ENCODE data around the gene DSCAM. TPM values are rescaled to one million over a fixed set of nuclear protein-coding genes. Genes with fewer than 3 reads are reported as not detected.

Gene DSCAM
- total RNA-seq, 1 donor from 2014 or later, result not detected

GRCh38 chr21:40143822-40144525 lies 703.0 kb downstream of the DSCAM start:
- DNase-seq (ENCODE audit: low read depth in 2 of 2), result peak; percentile 3 to 40

GRCh38 chr21:40141621-40142020 lies 705.3 kb downstream of the DSCAM start:
- no peak for DNase-seq (ENCODE audit: low read depth in 2 of 2)

- no peak for DNase-seq (ENCODE audit: low read depth in 2 of 2)
These were observed 706.3 kb downstream of the DSCAM start for GRCh38 chr21:40140675-40141074.

- DNase-seq (ENCODE audit: low read depth in 2 of 2), result no peak
These were observed 707.3 kb downstream of the DSCAM start for GRCh38 chr21:40139636-40140035.

GRCh38 chr21:40136571-40136970 lies 710.4 kb downstream of the DSCAM start:
- no peak for DNase-seq (ENCODE audit: low read depth in 2 of 2)

GRCh38 chr21:40134731-40135492 lies 712.0 kb downstream of the DSCAM start:
- DNase-seq (ENCODE audit: low read depth in 2 of 2), result no peak

- no peak for DNase-seq (ENCODE audit: low read depth in 2 of 2)
These were observed 716.5 kb downstream of the DSCAM start for GRCh38 chr21:40130476-40130875.

GRCh38 chr21:40129809-40130208 lies 717.1 kb downstream of the DSCAM start:
- DNase-seq (ENCODE audit: low read depth in 2 of 2), result no peak

GRCh38 chr21:40128891-40129290 lies 718.1 kb downstream of the DSCAM start:
- no peak for DNase-seq (ENCODE audit: low read depth in 2 of 2)

GRCh38 chr21:40120940-40121575 lies 725.9 kb downstream of the DSCAM start:
- no peak for DNase-seq (ENCODE audit: low read depth in 2 of 2)

GRCh38 chr21:40118527-40118926 lies 728.4 kb downstream of the DSCAM start:
- DNase-seq (ENCODE audit: low read depth in 2 of 2), result no peak

GRCh38 chr21:40117236-40117635 lies 729.7 kb downstream of the DSCAM start:
- no peak for DNase-seq (ENCODE audit: low read depth in 2 of 2)

- no peak for DNase-seq (ENCODE audit: low read depth in 2 of 2)
These were observed 731.2 kb downstream of the DSCAM start for GRCh38 chr21:40115775-40116174.

GRCh38 chr21:40102682-40103081 lies 744.3 kb downstream of the DSCAM start:
- no peak for DNase-seq (ENCODE audit: low read depth in 2 of 2)

GRCh38 chr21:40099809-40100208 lies 747.1 kb downstream of the DSCAM start:
- no peak for DNase-seq (ENCODE audit: low read depth in 2 of 2)

GRCh38 chr21:40095477-40095876 lies 751.5 kb downstream of the DSCAM start:
- DNase-seq (ENCODE audit: low read depth in 2 of 2), result no peak

- no peak for DNase-seq (ENCODE audit: low read depth in 2 of 2)
These were observed 766.6 kb downstream of the DSCAM start for GRCh38 chr21:40080385-40080784.

GRCh38 chr21:40074710-40075109 lies 772.2 kb downstream of the DSCAM start:
- no peak for DNase-seq (ENCODE audit: low read depth in 2 of 2)

GRCh38 chr21:40074198-40074597 lies 772.8 kb downstream of the DSCAM start:
- no peak for DNase-seq (ENCODE audit: low read depth in 2 of 2)

- no peak for DNase-seq (ENCODE audit: low read depth in 2 of 2)
These were observed 773.3 kb downstream of the DSCAM start for GRCh38 chr21:40073642-40074041.

- DNase-seq (ENCODE audit: low read depth in 2 of 2), result no peak
These were observed 776.1 kb downstream of the DSCAM start for GRCh38 chr21:40070871-40071270.

- no peak for DNase-seq (ENCODE audit: low read depth in 2 of 2)
These were observed 779.2 kb downstream of the DSCAM start for GRCh38 chr21:40067751-40068150.

- no peak for DNase-seq (ENCODE audit: low read depth in 2 of 2)
These were observed 780.7 kb downstream of the DSCAM start for GRCh38 chr21:40066221-40066620.

All from dermis microvascular lymphatic vessel endothelial cell (primary cell).